GM21515 (cell line): ENCODE measurements around the gene NDUFA5.

Source experiments
- ATAC-seq: cut with Tn5 transposase; IDR thresholded peaks from one replicate; pipeline ENCODE4 v1.9.1; 2021; ENCODE audit not compliant: unreplicated experiment

The NDUFA5 gene

GRCh38 chr7:123557398-123558288 lies at the start of gene NDUFA5:
NDUFA5 (minus strand) TSS chr7:123557818; CDS start chr7:123557795, 23 bp downstream.
- ATAC-seq: peak; percentile 99

GRCh38 chr7:123604739-123605138 lies 47.1 kb upstream of the NDUFA5 start:
- ATAC-seq: no peak

GRCh38 chr7:123602648-123603047 lies 45.0 kb upstream of the NDUFA5 start:
- ATAC-seq: no peak

GRCh38 chr7:123601530-123601929 lies 43.9 kb upstream of the NDUFA5 start, which contains the start of gene ASB15:
ASB15 (plus strand) TSS chr7:123601821; CDS start chr7:123614503, 12,682 bp downstream.
- no peak for ATAC-seq

- ATAC-seq: no peak
Observed at GRCh38 chr7:123600876-123601275, 43.3 kb upstream of the NDUFA5 start.

GRCh38 chr7:123599766-123600165 lies 42.1 kb upstream of the NDUFA5 start:
- no peak for ATAC-seq

- ATAC-seq: no peak
Observed at GRCh38 chr7:123598657-123599056, 41.0 kb upstream of the NDUFA5 start.

GRCh38 chr7:123594813-123595241 lies 37.2 kb upstream of the NDUFA5 start:
- ATAC-seq: no peak

GRCh38 chr7:123588376-123588775 lies 30.8 kb upstream of the NDUFA5 start:
- no peak for ATAC-seq

- ATAC-seq: no peak
Observed at GRCh38 chr7:123583821-123584220, 26.2 kb upstream of the NDUFA5 start.

- no peak for ATAC-seq
Observed at GRCh38 chr7:123581162-123581459, 23.5 kb upstream of the NDUFA5 start.

GRCh38 chr7:123580406-123581161 lies 23.0 kb upstream of the NDUFA5 start:
- no peak for ATAC-seq

GRCh38 chr7:123579416-123579815 lies 21.8 kb upstream of the NDUFA5 start:
- no peak for ATAC-seq

- ATAC-seq: no peak
Observed at GRCh38 chr7:123573896-123574467, 16.4 kb upstream of the NDUFA5 start.

GRCh38 chr7:123573341-123573740 lies 15.7 kb upstream of the NDUFA5 start:
- no peak for ATAC-seq

GRCh38 chr7:123571684-123572083 lies 14.1 kb upstream of the NDUFA5 start:
- ATAC-seq: no peak

GRCh38 chr7:123571187-123571586 lies 13.6 kb upstream of the NDUFA5 start:
- ATAC-seq: no peak

- ATAC-seq: no peak
Observed at GRCh38 chr7:123570390-123571182, 13.0 kb upstream of the NDUFA5 start.

GRCh38 chr7:123569352-123570010 lies 11.9 kb upstream of the NDUFA5 start:
- no peak for ATAC-seq

- no peak for ATAC-seq
Observed at GRCh38 chr7:123562121-123562520, 4.5 kb upstream of the NDUFA5 start.
